Measurements from ENCODE around the gene TRAF3IP1.

GRCh38 chr2:238296638-238297457 is 23.5 kb upstream of the TRAF3IP1 start:
- TF ChIP-seq, protein P1, sequence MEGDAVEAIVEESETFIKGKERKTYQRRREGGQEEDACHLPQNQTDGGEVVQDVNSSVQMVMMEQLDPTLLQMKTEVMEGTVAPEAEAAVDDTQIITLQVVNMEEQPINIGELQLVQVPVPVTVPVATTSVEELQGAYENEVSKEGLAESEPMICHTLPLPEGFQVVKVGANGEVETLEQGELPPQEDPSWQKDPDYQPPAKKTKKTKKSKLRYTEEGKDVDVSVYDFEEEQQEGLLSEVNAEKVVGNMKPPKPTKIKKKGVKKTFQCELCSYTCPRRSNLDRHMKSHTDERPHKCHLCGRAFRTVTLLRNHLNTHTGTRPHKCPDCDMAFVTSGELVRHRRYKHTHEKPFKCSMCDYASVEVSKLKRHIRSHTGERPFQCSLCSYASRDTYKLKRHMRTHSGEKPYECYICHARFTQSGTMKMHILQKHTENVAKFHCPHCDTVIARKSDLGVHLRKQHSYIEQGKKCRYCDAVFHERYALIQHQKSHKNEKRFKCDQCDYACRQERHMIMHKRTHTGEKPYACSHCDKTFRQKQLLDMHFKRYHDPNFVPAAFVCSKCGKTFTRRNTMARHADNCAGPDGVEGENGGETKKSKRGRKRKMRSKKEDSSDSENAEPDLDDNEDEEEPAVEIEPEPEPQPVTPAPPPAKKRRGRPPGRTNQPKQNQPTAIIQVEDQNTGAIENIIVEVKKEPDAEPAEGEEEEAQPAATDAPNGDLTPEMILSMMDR (IDR thresholded peaks at IDR 0.05) = no peak
- no peak for TF ChIP-seq POLR2A (IDR thresholded peaks at IDR 0.05)
